ENCODE data around the gene CPED1. TPM values are rescaled to one million over a fixed set of nuclear protein-coding genes. Genes with fewer than 3 reads are reported as not detected.

Gene CPED1
- total and polyA plus RNA-seq, 2 experiments from 2014 or later = 0.17 to 0.47 TPM

GRCh38 chr7:120942861-120943260 is 45.6 kb upstream of the CPED1 start (continued):
- no peak for TF ChIP-seq ETS1 (IDR thresholded peaks at IDR 0.05)

- Mint-ChIP-seq H3K9me3 (no peaks in the 10 kb centered on the region), H3K4me3 (no peak overlapping the region), H3K27ac (no peak overlapping the region), H3K36me3 (ENCODE audit: low read depth) (no peaks in the 10 kb centered on the region), H3K27me3 (ENCODE audit: insufficient read depth, low read depth, poor library complexity) (peaks cover 2% of the 10 kb centered on the region), H3K4me1 (peaks cover 6% of the 10 kb centered on the region; the same call in 1 of the 3 replicates)
- H3K36me3 ChIP-seq (ENCODE audit: insufficient read depth) = no peaks in the 10 kb centered on the region
- H3F3A ChIP-seq (replicated peaks; ENCODE audit: low read depth) = no peaks in the 10 kb centered on the region
- H3K27me3 ChIP-seq (ENCODE audit: insufficient read depth) = no peaks in the 10 kb centered on the region
- H3K4me2 ChIP-seq = no peak overlapping the region
- ATAC-seq (no peak), DNase-seq (ENCODE audit: low spot score) (no peak)
- no peak overlapping the region for H2AFZ ChIP-seq
- H3K79me2 ChIP-seq (replicated peaks; ENCODE audit: insufficient read depth) = no peaks in the 10 kb centered on the region
- H3K27ac ChIP-seq (ENCODE audit: low read depth) = no peak overlapping the region
- H4K20me1 ChIP-seq (replicated peaks; ENCODE audit: insufficient read depth) = no peaks in the 10 kb centered on the region
- H3K4me3 ChIP-seq = no peak overlapping the region
- H3K9me2 ChIP-seq (ENCODE audit: insufficient read depth) = no peaks in the 10 kb centered on the region
- no peaks in the 10 kb centered on the region for H3K4me1 ChIP-seq (ENCODE audit: insufficient read depth)
- TF ChIP-seq ETS1 (IDR thresholded peaks at IDR 0.05) (no peak), REST (IDR thresholded peaks at IDR 0.05; ENCODE audit: unreplicated experiment) (no peak), ZNF331 (CRISPR knock-in tag; IDR thresholded peaks at IDR 0.05; ENCODE audit: low read depth) (no peak), POLR2AphosphoS5 (IDR thresholded peaks at IDR 0.05; ENCODE audit: low read depth) (no peak), EZH2phosphoT487 (IDR thresholded peaks at IDR 0.05; ENCODE audit: unreplicated experiment) (no peak), STAT1 (IDR thresholded peaks at IDR 0.05; ENCODE audit: unreplicated experiment) (no peak), CREB1 (CRISPR knock-in tag; IDR thresholded peaks at IDR 0.05; ENCODE audit: low read depth) (no peak), EZH2 (IDR thresholded peaks at IDR 0.05; ENCODE audit: low read depth, unreplicated experiment) (no peak), ZNF114 (CRISPR knock-in tag; IDR thresholded peaks at IDR 0.05) (no peak), JUNB (IDR thresholded peaks at IDR 0.05; ENCODE audit: unreplicated experiment) (no peak), CTCF (conservative IDR thresholded peaks at IDR 0.05; ENCODE audit: low read depth in 2 of 2) (no peak), NANOG (IDR thresholded peaks at IDR 0.05; ENCODE audit: borderline replicate concordance) (no peak)
These were observed 43.5 kb upstream of the CPED1 start for GRCh38 chr7:120944826-120945562.

Measured in GM23338 (cell line).